Uterus (tissue), 2 donors: ENCODE measurements around the gene CLGN.

Experiments
- CTCF ChIP-seq, 4 experiments: fragments of 200-600 bp in 2 of 4; fragments of 450-650 bp in 2 of 4; sonication (generic) in 2 of 4; IDR thresholded peaks; one replicate each; pipeline ENCODE4 v1.5.1; 2016 to 2019; ENCODE audit warnings: antibody characterized with exemption in 4 of 4, mild to moderate bottlenecking in 2 of 4, moderate library complexity in 1 of 4
- POLR2A ChIP-seq, 2 donors: fragments of 450-650 bp; IDR thresholded peaks; one replicate each; pipeline ENCODE4 v1.6.1; 2016; ENCODE audit warnings: antibody characterized with exemption in 2 of 2, mild to moderate bottlenecking in 1 of 2, moderate library complexity in 1 of 2

- TF ChIP-seq CTCF (IDR thresholded peaks at IDR 0.05), result no peak
- no peak for TF ChIP-seq POLR2A (IDR thresholded peaks at IDR 0.05)
These were observed 72.2 kb downstream of the CLGN start for GRCh38 chr4:140355288-140355687.
